AG04449 (cell line): ENCODE measurements around the gene ZNF320.
"Not testable (repeated sequence)": the region's sequence is repeated elsewhere in the genome, so short reads cannot be mapped to it uniquely, and the experiment has no call there.

Source experiments
- CTCF ChIA-PET: fragments of 350-600 bp; formaldehyde crosslinking; extraction: SDS; loops from one replicate; lab custom pipeline; 2021; ENCODE audit warnings: antibody characterized with exemption; lab: Yijun Ruan, JAX
- POLR2A ChIA-PET: fragments of 400-600, 350-600 bp; formaldehyde crosslinking; extraction: SDS; loops from one replicate; lab custom pipeline; 2020; ENCODE audit warnings: antibody characterized with exemption, inconsistent platforms; lab: Yijun Ruan, JAX
- DNase-seq: peaks from one replicate; pipeline ENCODE4 v3.0.0-alpha.2; 2010; ENCODE audit warnings: low read depth, low spot score
- H3K4me3 ChIP-seq: 2 replicates; pipeline ENCODE4 v1.5.1; 2011; ENCODE audit warnings: low read depth, mild to moderate bottlenecking, control low read depth, low read length
- TF ChIP-seq, protein P1 (sequence below): IDR thresholded peaks from one replicate; pipeline ENCODE4 v1.5.1; 2011; ENCODE audit warnings: mild to moderate bottlenecking, moderate library complexity, low read length, control low read depth, inconsistent platforms; ENCODE audit not compliant: insufficient read depth; ENCODE audit errors: missing control alignments

ZNF320 gene

GRCh38 chr19:52897138-52897935, at the start of gene ZNF320:
TSS of gene ZNF320 (minus strand) at chr19:52897635. CDS start at chr19:52890255, 7,380 bp downstream.
- TF ChIP-seq, protein P1, sequence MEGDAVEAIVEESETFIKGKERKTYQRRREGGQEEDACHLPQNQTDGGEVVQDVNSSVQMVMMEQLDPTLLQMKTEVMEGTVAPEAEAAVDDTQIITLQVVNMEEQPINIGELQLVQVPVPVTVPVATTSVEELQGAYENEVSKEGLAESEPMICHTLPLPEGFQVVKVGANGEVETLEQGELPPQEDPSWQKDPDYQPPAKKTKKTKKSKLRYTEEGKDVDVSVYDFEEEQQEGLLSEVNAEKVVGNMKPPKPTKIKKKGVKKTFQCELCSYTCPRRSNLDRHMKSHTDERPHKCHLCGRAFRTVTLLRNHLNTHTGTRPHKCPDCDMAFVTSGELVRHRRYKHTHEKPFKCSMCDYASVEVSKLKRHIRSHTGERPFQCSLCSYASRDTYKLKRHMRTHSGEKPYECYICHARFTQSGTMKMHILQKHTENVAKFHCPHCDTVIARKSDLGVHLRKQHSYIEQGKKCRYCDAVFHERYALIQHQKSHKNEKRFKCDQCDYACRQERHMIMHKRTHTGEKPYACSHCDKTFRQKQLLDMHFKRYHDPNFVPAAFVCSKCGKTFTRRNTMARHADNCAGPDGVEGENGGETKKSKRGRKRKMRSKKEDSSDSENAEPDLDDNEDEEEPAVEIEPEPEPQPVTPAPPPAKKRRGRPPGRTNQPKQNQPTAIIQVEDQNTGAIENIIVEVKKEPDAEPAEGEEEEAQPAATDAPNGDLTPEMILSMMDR = no peak
- peak; percentile 49 for DNase-seq
- POLR2A ChIA-PET = interaction anchor here (0.6 kb wide), 1 partner anchor 383 kb away, joined by 3 read pairs; no protein-coding TSS in a partner anchor
- H3K4me3 ChIP-seq = peak within 1 kb of the TSS; percentile 89
- CTCF ChIA-PET = interaction anchor here (0.7 to 1.5 kb wide), 2 partner anchors 11 to 97 kb away, joined by 3 to 4 read pairs; no protein-coding TSS in a partner anchor

- ChIA-PET POLR2A (no interaction called here), CTCF (no interaction called here)
- no peak overlapping the region for H3K4me3 ChIP-seq
- TF ChIP-seq, protein P1 = no peak
- DNase-seq = no peak
These were observed 49.2 kb upstream of the ZNF320 start for GRCh38 chr19:52946322-52947310.

DNA sequence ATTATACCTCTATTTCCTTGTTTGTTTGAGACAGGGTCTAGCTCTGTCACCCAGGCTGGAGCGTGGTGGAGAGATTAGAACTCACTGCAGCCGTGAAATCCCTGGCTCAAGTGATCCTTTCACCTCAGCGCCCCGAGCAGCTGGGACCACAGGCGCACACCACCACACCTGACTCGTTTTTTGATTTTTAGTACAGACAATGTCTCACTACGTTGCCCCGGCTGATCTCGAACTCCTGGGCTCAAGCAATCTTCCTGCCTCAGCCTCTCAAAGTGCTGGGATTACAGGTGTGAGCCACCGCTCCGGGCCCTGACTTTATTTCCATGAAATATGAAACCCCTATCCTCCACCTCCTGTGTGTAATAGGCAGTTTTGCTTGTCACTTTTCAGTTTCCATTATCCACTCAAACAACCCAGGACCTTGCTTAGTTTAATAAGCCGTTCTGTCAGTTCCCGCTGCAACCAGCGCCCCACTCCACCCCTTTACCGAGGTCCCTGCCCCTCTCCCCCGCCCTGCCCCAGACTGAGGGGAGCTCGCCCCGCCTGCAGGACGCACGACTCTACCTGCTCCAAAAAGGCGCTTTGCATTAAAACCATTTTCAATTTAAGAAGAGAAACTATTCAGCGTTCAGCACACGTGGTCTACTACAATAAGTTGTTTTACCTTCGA, 48.4 kb upstream of the ZNF320 start:
- no peak overlapping the region for H3K4me3 ChIP-seq
- no peak for DNase-seq
- TF ChIP-seq, protein P1 = no peak
- CTCF ChIA-PET = no interaction called here
- POLR2A ChIA-PET = no interaction called here

- DNase-seq, CTCF ChIA-PET, POLR2A ChIA-PET, H3K4me3 ChIP-seq: not testable (repeated sequence)
These were observed 47.5 kb upstream of the ZNF320 start for GRCh38 chr19:52944703-52945493.

DNA sequence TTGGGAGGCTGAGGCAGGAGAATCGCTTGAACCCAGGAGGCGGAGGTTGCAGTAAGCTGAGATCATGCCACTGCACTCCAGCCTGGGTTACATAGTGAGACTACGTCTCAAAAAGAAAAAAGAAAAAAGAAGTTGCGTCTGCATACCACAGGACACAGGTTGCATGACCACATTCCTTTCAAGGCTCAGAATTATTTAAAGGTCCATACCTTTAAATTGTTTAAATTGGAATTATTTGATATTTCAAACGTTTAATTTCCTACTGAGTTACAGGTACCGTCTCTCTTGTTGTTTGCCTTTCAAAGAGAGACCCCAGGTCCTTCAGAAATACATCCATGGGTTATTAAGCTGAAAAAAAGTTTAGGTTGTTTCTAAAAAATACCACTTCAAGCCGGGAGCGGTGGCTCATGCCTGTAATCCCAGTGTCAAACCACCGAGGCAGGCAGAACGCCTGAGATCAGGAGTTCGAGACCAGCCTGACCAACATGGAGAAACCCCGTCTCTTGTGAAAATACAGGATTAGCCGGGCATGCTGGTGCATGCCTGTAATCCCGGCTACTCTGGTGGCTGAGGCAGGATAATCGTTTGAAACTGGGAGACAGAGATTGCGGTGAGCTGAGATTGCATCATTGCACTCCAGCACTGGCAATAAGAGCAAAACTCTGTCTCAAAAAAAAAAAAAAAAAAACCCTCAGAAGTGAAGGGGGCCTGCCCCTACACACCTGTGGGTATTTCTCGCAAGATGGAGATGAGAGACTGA, 46.6 kb upstream of the ZNF320 start:
- TF ChIP-seq, protein P1 = no peak
- ChIA-PET CTCF (no interaction called here), POLR2A (no interaction called here)
- no peak overlapping the region for H3K4me3 ChIP-seq
- no peak for DNase-seq
